Activated CD4-positive, alpha-beta T cell treated with anti-CD3 and anti-CD28 coated beads, Interleukin-2, amount 10 ng/mL, durations not matched to agents 7 days and 5 days (primary cell): Measurements from ENCODE around the gene TAF1A. TPM values are rescaled to one million over a fixed set of nuclear protein-coding genes. Genes with fewer than 3 reads are reported as not detected.

ENCODE experiments used
- CTCF ChIA-PET: fragments of 350-600 bp; sonication (Branson Sonifier 250); formaldehyde crosslinking; loops from one replicate; lab custom pipeline; 2021; ENCODE audit warnings: antibody characterized with exemption; lab: Charles Lee
- POLR2A ChIA-PET: fragments of 350-600 bp; sonication (Branson Sonifier 250); formaldehyde crosslinking; loops from one replicate; lab custom pipeline; 2021; ENCODE audit warnings: antibody characterized with exemption; lab: Charles Lee
- DNase-seq: peaks from one replicate; pipeline ENCODE4 v3.0.0-alpha.2; 2020
- H3K27ac Mint-ChIP-seq: one replicate; pipeline ENCODE4 v1.8.0; 2021; ENCODE audit warnings: mild to moderate bottlenecking, moderate library complexity, mixed read lengths
- H3K27me3 Mint-ChIP-seq: one replicate; pipeline ENCODE4 v1.8.0; 2021; ENCODE audit warnings: mixed read lengths
- H3K36me3 Mint-ChIP-seq: one replicate; pipeline ENCODE4 v1.8.0; 2021; ENCODE audit warnings: low read depth, mixed read lengths
- H3K4me1 Mint-ChIP-seq: one replicate; pipeline ENCODE4 v1.8.0; 2021; ENCODE audit warnings: mixed read lengths
- H3K4me3 Mint-ChIP-seq: one replicate; pipeline ENCODE4 v1.8.0; 2021; ENCODE audit warnings: mild to moderate bottlenecking, moderate library complexity, mixed read lengths
- H3K9me3 Mint-ChIP-seq: one replicate; pipeline ENCODE4 v1.8.0; 2021; ENCODE audit warnings: mixed read lengths
- total RNA-seq, 2 experiments: library from RNA; stranded (reverse); gene quantifications; one replicate each; pipeline ENCODE4 v1.2.3, GENCODE V29; 2021

TAF1A gene
- total RNA-seq, 2 experiments from 2014 or later = 10.0 to 10.6 TPM

- peaks cover 46% of the 10 kb centered on the region for H3K4me1 Mint-ChIP-seq
- H3K27ac Mint-ChIP-seq = no peak overlapping the region
- ChIA-PET CTCF (no interaction called here), POLR2A (no interaction called here)
- H3K4me3 Mint-ChIP-seq = no peak overlapping the region
- no peak for DNase-seq
- H3K27me3 Mint-ChIP-seq = no peaks in the 10 kb centered on the region
- H3K9me3 Mint-ChIP-seq = no peaks in the 10 kb centered on the region
- H3K36me3 Mint-ChIP-seq = peaks cover 24% of the 10 kb centered on the region
Observed at GRCh38 chr1:222586842-222587241, 2.9 kb downstream of the TAF1A start.

GRCh38 chr1:222583079-222583478, 6.7 kb downstream of the TAF1A start:
- Mint-ChIP-seq H3K4me1 (peaks cover 18% of the 10 kb centered on the region), H3K27me3 (no peaks in the 10 kb centered on the region), H3K27ac (no peak overlapping the region), H3K4me3 (no peak overlapping the region), H3K9me3 (no peaks in the 10 kb centered on the region), H3K36me3 (peaks cover 34% of the 10 kb centered on the region)
- POLR2A ChIA-PET = no interaction called here
- CTCF ChIA-PET = no interaction called here
- DNase-seq = no peak

DNA sequence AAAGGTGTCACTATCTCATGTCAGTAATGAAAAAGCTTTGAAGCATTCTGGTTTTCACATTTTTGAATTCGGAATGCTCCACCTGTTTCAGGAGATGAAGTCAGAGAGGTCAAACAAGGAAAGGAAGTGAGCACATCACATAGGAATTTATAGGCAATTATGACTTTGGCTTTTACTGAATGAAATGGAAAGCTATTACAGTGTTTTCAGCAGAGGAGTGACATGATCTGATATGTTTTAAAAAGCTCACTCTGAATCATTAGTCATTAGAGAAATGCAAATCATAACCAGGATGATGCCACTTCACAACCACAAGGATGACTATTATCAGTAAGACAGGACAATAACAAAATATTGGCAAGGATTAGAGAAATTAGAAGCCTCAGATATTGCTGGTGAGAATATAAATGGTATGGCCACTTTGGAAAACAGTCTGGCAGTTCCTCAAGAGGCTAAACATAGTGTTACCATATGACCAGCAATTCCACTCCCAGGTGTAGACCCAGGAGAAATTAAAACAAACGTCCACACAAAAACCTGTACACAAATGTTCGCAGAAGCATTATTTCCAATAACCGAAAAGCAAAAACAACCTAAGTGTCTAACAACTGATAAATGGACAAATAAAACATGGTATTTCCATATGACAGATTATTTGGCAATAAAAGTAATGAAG, 7.5 kb downstream of the TAF1A start:
- H3K4me3 Mint-ChIP-seq = no peak overlapping the region
- no peaks in the 10 kb centered on the region for H3K27me3 Mint-ChIP-seq
- DNase-seq = no peak
- H3K36me3 Mint-ChIP-seq = peaks cover 36% of the 10 kb centered on the region
- H3K27ac Mint-ChIP-seq = no peak overlapping the region
- POLR2A ChIA-PET = no interaction called here
- no peaks in the 10 kb centered on the region for H3K9me3 Mint-ChIP-seq
- CTCF ChIA-PET = no interaction called here
- peaks cover 14% of the 10 kb centered on the region for H3K4me1 Mint-ChIP-seq

- Mint-ChIP-seq H3K4me1 (peaks cover 4% of the 10 kb centered on the region), H3K9me3 (no peaks in the 10 kb centered on the region), H3K27me3 (no peaks in the 10 kb centered on the region), H3K27ac (no peak overlapping the region), H3K4me3 (no peak overlapping the region), H3K36me3 (peaks cover 43% of the 10 kb centered on the region)
- ChIA-PET CTCF (interaction anchor here (1.0 kb wide), 1 partner anchor 11 kb away, joined by 3 read pairs; the partner anchor contains the start of gene TAF1A), POLR2A (no interaction called here)
- no peak for DNase-seq
Observed at GRCh38 chr1:222579316-222579715, 10.4 kb downstream of the TAF1A start.

DNA sequence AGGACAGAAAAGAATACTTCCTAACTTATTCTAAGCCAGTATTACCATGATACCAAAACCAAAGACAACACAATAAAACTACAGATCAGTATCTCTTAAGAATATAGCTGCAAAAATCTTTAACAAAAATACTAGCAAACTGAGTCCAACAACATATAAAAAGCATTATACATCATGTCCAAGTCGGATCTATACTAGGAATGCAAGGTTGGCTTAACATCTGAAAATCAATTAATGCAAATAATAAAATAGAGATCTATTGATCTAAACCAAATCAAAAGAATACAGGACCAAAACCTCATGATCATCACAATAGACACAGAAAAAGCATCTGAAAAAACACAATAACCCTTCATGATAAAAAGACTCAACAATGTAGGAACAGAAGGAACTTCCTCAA, 18.9 kb downstream of the TAF1A start:
- ChIA-PET POLR2A (no interaction called here), CTCF (interaction anchor here (0.7 kb wide), 1 partner anchor 1235 kb away, joined by 4 read pairs; no protein-coding TSS in a partner anchor)
- no peak overlapping the region for H3K27ac Mint-ChIP-seq
- no peaks in the 10 kb centered on the region for H3K27me3 Mint-ChIP-seq
- H3K4me1 Mint-ChIP-seq = peaks cover 5% of the 10 kb centered on the region
- no peak for DNase-seq
- no peak overlapping the region for H3K4me3 Mint-ChIP-seq
- peaks cover 56% of the 10 kb centered on the region for H3K36me3 Mint-ChIP-seq
- no peaks in the 10 kb centered on the region for H3K9me3 Mint-ChIP-seq

DNA sequence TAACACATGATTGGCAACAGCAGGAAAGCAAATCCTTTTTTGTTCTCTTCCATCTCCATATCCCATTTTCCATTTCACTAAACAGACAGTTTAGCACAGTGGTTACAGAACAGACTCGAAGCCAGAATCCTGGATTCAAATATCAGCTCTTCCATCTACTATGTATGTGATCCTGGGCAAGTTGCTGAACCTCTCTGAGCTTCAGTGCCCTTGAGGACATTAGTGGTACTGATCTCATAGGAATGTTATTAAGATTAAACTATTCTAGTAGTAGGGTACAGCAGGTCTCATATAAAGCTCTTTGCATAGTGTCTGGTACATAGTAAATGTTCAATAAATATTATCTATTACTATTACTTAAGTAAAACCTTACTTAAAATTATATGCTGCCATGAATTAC, 28.1 kb downstream of the TAF1A start:
- Mint-ChIP-seq H3K27ac (no peak overlapping the region), H3K4me1 (no peaks in the 10 kb centered on the region), H3K9me3 (no peaks in the 10 kb centered on the region), H3K36me3 (peaks cover 12% of the 10 kb centered on the region), H3K4me3 (no peak overlapping the region), H3K27me3 (no peaks in the 10 kb centered on the region)
- POLR2A ChIA-PET = no interaction called here
- CTCF ChIA-PET = interaction anchor here (1.4 kb wide), 2 partner anchors 9 to 28 kb away, joined by 3 read pairs; no protein-coding TSS in a partner anchor
- DNase-seq = no peak

DNA sequence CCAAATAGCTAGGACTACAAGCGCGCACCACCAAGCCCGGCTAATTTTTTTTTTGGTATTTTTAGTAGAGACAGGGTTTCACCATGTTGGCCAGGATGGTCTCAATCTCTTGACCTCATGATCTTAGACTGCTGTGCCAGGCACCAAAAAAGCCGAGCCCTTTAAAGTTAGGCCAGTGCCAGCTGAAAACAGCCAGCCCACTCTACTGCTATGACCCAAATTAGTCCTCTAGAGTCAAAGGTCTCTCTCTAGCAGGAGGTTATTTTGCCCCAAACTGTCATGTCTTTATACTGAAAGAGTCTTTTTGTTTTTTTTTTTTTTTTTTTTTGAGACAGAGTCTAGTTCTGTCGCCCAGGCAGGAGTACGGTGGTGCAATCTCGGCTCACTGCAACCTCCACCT, 32.2 kb downstream of the TAF1A start:
- POLR2A ChIA-PET = no interaction called here

DNA sequence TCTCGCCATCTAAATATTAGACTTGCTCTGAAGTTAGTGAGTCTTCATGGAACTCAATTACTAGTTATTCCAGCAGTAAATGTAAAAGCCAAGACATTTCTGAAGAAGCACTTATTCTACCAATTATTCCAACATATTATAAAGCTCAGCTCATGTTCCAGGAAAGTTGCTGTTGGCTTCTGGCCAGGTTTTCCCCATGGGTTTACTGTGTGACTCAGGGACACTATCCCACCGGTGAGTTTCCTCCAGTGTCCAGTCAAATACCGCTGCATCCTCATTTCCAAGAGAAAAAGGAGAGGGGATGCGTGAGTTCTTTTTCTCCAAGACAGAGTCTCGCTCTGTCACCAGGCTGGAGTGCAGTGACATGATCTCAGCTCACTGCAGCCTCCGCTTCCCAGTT, 32.6 kb downstream of the TAF1A start:
- no peak for DNase-seq
- ChIA-PET POLR2A (no interaction called here), CTCF (interaction anchor here (0.8 kb wide), 1 partner anchor 77 kb away, joined by 3 read pairs; no protein-coding TSS in a partner anchor)
- H3K27ac Mint-ChIP-seq = no peak overlapping the region
- no peak overlapping the region for H3K4me3 Mint-ChIP-seq
- H3K27me3 Mint-ChIP-seq = no peaks in the 10 kb centered on the region
- peaks cover 7% of the 10 kb centered on the region for H3K36me3 Mint-ChIP-seq
- no peaks in the 10 kb centered on the region for H3K4me1 Mint-ChIP-seq
- no peaks in the 10 kb centered on the region for H3K9me3 Mint-ChIP-seq

More for the DNA sequence above, 32.2 kb downstream of the TAF1A start:
- CTCF ChIA-PET = interaction anchor here (0.8 kb wide), 1 partner anchor 76 kb away, joined by 3 read pairs; no protein-coding TSS in a partner anchor
- Mint-ChIP-seq H3K4me3 (no peak overlapping the region), H3K9me3 (no peaks in the 10 kb centered on the region), H3K4me1 (no peaks in the 10 kb centered on the region), H3K27ac (no peak overlapping the region), H3K36me3 (peaks cover 7% of the 10 kb centered on the region), H3K27me3 (no peaks in the 10 kb centered on the region)
- DNase-seq = no peak

DNA sequence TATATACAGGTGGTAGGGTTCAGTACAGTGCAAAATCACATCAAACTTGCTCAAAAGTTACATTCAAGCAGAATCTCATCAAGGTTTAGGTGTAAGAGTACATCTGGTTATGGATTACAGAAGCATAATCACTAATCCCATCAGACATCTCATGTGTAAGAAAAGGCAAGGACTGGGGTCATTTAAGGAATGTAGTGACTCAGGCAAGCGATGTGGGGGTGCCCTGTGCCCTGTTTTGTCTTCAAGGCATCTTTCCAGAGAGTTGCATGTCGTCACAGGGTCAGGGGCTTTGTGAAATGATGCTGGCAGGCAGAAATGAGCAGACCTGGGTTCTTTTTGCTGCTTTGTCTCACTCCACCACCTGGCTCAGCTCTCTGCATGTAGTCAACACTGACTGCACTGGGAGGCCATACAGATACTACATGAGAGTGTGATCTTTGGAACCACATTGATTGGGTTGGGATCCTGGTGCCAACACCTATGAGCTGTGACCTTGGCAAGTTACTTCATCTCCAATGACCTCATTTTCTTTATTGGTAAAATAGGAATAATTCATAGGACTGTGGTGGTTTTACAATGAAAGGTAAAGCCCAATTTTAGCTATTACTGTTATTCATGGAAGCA, 33.6 kb downstream of the TAF1A start:
- peaks cover 5% of the 10 kb centered on the region for H3K36me3 Mint-ChIP-seq
- ChIA-PET CTCF (no interaction called here), POLR2A (no interaction called here)
- H3K27ac Mint-ChIP-seq = no peak overlapping the region
- no peaks in the 10 kb centered on the region for H3K27me3 Mint-ChIP-seq
- no peak for DNase-seq
- no peaks in the 10 kb centered on the region for H3K9me3 Mint-ChIP-seq
- no peaks in the 10 kb centered on the region for H3K4me1 Mint-ChIP-seq
- no peak overlapping the region for H3K4me3 Mint-ChIP-seq

- no peaks in the 10 kb centered on the region for H3K27me3 Mint-ChIP-seq
- peaks cover 1% of the 10 kb centered on the region for H3K36me3 Mint-ChIP-seq
- H3K4me3 Mint-ChIP-seq = no peak overlapping the region
- no peaks in the 10 kb centered on the region for H3K4me1 Mint-ChIP-seq
- CTCF ChIA-PET = interaction anchor here (1.3 kb wide), 1 partner anchor 35 kb away, joined by 3 read pairs; the partner anchor contains the start of gene TAF1A
- H3K27ac Mint-ChIP-seq = no peak overlapping the region
- H3K9me3 Mint-ChIP-seq = no peaks in the 10 kb centered on the region
- no peak for DNase-seq
- POLR2A ChIA-PET = no interaction called here
Observed at GRCh38 chr1:222554177-222554576, 35.6 kb downstream of the TAF1A start.

DNA sequence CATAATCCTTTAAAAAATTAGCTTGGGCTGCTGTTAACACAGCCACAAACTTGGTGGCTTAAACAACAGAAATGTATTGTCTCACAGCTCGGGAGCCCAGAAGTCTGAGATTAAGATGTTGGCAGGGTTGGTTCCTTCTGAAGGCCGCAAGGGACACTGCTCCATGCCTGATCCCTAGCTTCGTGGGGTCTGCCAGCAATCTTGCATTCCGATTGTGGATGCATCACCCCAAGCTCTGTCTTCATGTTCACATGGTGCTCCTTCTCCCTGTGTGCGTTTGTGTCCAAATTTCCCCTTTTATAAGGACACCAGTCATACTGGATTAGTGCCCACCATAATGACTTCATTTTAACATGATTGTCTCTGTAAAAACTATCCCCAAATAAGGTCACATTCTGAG, 36.9 kb downstream of the TAF1A start:
- H3K27ac Mint-ChIP-seq = no peak overlapping the region
- no peaks in the 10 kb centered on the region for H3K27me3 Mint-ChIP-seq
- no peak overlapping the region for H3K4me3 Mint-ChIP-seq
- H3K4me1 Mint-ChIP-seq = no peaks in the 10 kb centered on the region
- H3K36me3 Mint-ChIP-seq = peaks cover 1% of the 10 kb centered on the region
- no peaks in the 10 kb centered on the region for H3K9me3 Mint-ChIP-seq
- POLR2A ChIA-PET = no interaction called here
- CTCF ChIA-PET = interaction anchor here (0.8 to 1.2 kb wide), 3 partner anchors 9 to 67 kb away, joined by 3 to 5 read pairs (median 3); no protein-coding TSS in a partner anchor
- DNase-seq = no peak

DNA sequence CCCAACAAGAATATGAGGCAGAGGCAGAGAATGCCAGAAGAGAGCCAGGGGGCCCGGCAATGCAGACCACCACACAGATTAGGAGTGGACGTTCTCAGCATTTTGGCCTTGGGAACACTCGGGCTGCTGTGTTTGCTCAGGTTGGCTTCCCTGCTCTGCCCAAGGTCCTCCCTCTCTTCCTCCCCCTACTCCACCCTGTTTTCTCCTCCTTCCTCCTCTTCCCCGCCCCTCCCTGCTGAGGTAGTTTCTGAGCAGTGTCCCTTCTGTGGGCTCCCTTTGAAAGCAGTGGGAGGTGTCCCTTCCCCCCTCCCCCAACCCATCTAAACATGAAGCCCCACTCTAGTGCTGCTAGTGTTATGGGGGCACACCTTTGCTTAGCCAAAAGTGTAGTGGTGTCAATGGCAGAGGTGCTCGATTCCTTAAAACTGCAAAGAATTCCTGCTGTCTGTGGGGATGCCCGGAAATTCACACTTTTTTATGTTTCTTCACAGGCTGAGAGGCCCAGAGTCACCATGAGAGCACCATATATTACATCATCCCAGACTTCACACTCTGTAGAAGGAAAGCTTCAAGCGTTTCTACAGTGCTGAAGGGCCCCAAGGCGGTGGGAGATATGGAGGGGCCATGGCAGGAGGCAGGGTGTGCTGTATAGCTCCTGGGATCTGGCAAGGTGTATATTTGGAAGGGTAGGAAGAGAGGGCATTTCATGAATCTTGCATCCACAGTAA, 41.6 kb downstream of the TAF1A start, which contains the start of gene HHIPL2:
Gene HHIPL2 (minus strand): TSS at position 161 of the 728 bp plus-strand sequence. CDS start 60 bp downstream, at position 101.
- no peak for DNase-seq
- CTCF ChIA-PET = no interaction called here
- POLR2A ChIA-PET = no interaction called here
- Mint-ChIP-seq H3K27me3 (peaks cover 8% of the 10 kb centered on the region), H3K4me3 (no peak within 1 kb of the TSS), H3K36me3 (no peaks in the 10 kb centered on the region), H3K4me1 (no peaks in the 10 kb centered on the region), H3K27ac (no peak within 1 kb of the TSS), H3K9me3 (no peaks in the 10 kb centered on the region)

DNA sequence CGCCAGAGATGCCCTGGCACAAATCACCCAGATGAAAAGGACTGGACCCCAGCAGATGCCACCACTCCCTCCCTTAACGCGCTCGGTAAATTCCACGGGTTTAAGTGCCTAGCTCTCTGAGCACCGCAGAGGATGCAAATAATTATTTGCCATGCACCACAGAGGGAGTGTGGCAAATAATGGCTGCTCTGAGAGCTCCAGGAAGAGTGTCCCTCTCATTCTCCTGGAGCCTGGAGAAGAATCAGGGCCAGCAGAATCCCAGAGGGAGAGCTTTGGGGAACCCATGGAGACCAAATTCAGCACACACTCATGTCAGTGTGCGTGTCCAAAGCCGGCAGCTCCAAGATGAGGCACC, 42.5 kb downstream of the TAF1A start:
- Mint-ChIP-seq H3K27ac (no peak overlapping the region), H3K36me3 (no peaks in the 10 kb centered on the region), H3K4me3 (no peak overlapping the region), H3K27me3 (peaks cover 8% of the 10 kb centered on the region), H3K4me1 (no peaks in the 10 kb centered on the region), H3K9me3 (no peaks in the 10 kb centered on the region)
- CTCF ChIA-PET = interaction anchor here (0.6 to 1.0 kb wide), 2 partner anchors 10 to 535 kb away, joined by 3 read pairs; no protein-coding TSS in a partner anchor
- POLR2A ChIA-PET = no interaction called here
- DNase-seq = no peak
